NCI-H2171 (cell line): ENCODE measurements around the gene LUC7L2.
"Not testable (repeated sequence)": the region's sequence is repeated elsewhere in the genome, so short reads cannot be mapped to it uniquely, and the experiment has no call there.

ENCODE experiments used
- DNase-seq: peaks from one replicate; lab custom pipeline; 2025; lab: John Stamatoyannopoulos, UW

The LUC7L2 gene

GRCh38 chr7:139396323-139396951 is 36.7 kb downstream of the LUC7L2 start:
- DNase-seq = no peak

- no peak for DNase-seq
Observed at GRCh38 chr7:139397192-139397591, 37.5 kb downstream of the LUC7L2 start.

- DNase-seq = no peak
Observed at GRCh38 chr7:139403601-139404000, 43.9 kb downstream of the LUC7L2 start.

- no peak for DNase-seq
Observed at GRCh38 chr7:139407555-139407954, 47.9 kb downstream of the LUC7L2 start.

- not testable (repeated sequence) for DNase-seq
Observed at GRCh38 chr7:139414743-139415402, 55.2 kb downstream of the LUC7L2 start.

- DNase-seq = no peak
Observed at GRCh38 chr7:139416405-139416804, 56.7 kb downstream of the LUC7L2 start.

- DNase-seq = no peak
Observed at GRCh38 chr7:139417478-139417877, 57.8 kb downstream of the LUC7L2 start.

- no peak for DNase-seq
Observed at GRCh38 chr7:139421123-139421522, 61.4 kb downstream of the LUC7L2 start.

- no peak for DNase-seq
Observed at GRCh38 chr7:139422126-139422525, 62.4 kb downstream of the LUC7L2 start.

- DNase-seq = no peak
Observed at GRCh38 chr7:139423091-139423490, 63.4 kb downstream of the LUC7L2 start.

- DNase-seq = no peak
Observed at GRCh38 chr7:139424004-139424403, 64.3 kb downstream of the LUC7L2 start.

GRCh38 chr7:139425701-139426100 is 66.0 kb downstream of the LUC7L2 start:
- DNase-seq = not testable (repeated sequence)

GRCh38 chr7:139426258-139427028 is 66.7 kb downstream of the LUC7L2 start:
- DNase-seq = peak; percentile 29

- no peak for DNase-seq
Observed at GRCh38 chr7:139427029-139427420, 67.3 kb downstream of the LUC7L2 start.

- no peak for DNase-seq
Observed at GRCh38 chr7:139427788-139428187, 68.1 kb downstream of the LUC7L2 start.

- not testable (repeated sequence) for DNase-seq
Observed at GRCh38 chr7:139429735-139430134, 70.0 kb downstream of the LUC7L2 start.

GRCh38 chr7:139430443-139430842 is 70.7 kb downstream of the LUC7L2 start:
- DNase-seq = peak; percentile 12

GRCh38 chr7:139431010-139431409 is 71.3 kb downstream of the LUC7L2 start:
- no peak for DNase-seq

GRCh38 chr7:139431459-139431858 is 71.8 kb downstream of the LUC7L2 start:
- no peak for DNase-seq

GRCh38 chr7:139436806-139437205 is 77.1 kb downstream of the LUC7L2 start:
- no peak for DNase-seq

- DNase-seq = no peak
Observed at GRCh38 chr7:139439375-139439774, 79.7 kb downstream of the LUC7L2 start.

GRCh38 chr7:139441961-139442360 is 82.3 kb downstream of the LUC7L2 start:
- peak; percentile 37 for DNase-seq
